Measurements from ENCODE around the gene PAFAH1B1. TPM values are rescaled to one million over a fixed set of nuclear protein-coding genes. Genes with fewer than 3 reads are reported as not detected.

Gene PAFAH1B1
- total and polyA plus RNA-seq, 11 donors, result 32.6 to 154 (median 118) TPM

- 90 to 93% (median 91%) methylated on average over 24 to 41 of the region's 41 CpGs for WGBS, 4 donors
- Histone ChIP-seq H3K36me3 (peaks cover 1 to 82% (median 77%) of the 10 kb centered on the region in 9 donors), H3K27ac (no peak overlapping the region), H3K4me1 (peaks cover 0 to 26% (median 9%) of the 10 kb centered on the region in 12 donors), H3K27me3 (no peaks in the 10 kb centered on the region), H3K4me3 (no peak overlapping the region), H3K9me3 (no peaks in the 10 kb centered on the region)
- TF ChIP-seq CTCF (IDR thresholded peaks at IDR 0.05), result no peak
- DNase-seq (peak in 2 of 5 donors; percentile 24 to 63), ATAC-seq (no peak)
- intact Hi-C loops (cut with DNase I), result loop anchor here in 1 of 10 donors (10.0 kb wide), 1 partner anchor 307 kb away; no protein-coding TSS in a partner anchor
These were observed 107.9 kb downstream of the PAFAH1B1 start for GRCh38 chr17:2701161-2701995.

GRCh38 chr17:2701996-2702741 is 108.7 kb downstream of the PAFAH1B1 start:
- H3K4me3 ChIP-seq, result no peak overlapping the region
- no peaks in the 10 kb centered on the region for H3K9me3 ChIP-seq
- WGBS, 4 donors, result 86 to 90% (median 87%) methylated on average over 22 of the region's 22 CpGs
- H3K27me3 ChIP-seq, result no peaks in the 10 kb centered on the region
- no peak for TF ChIP-seq CTCF (IDR thresholded peaks at IDR 0.05)
- no peak for TF ChIP-seq POLR2A (IDR thresholded peaks at IDR 0.05)
- no peak for ATAC-seq
- peak in 3 of 5 donors; percentile 17 to 24 (median 18) for DNase-seq
- H3K27ac ChIP-seq, result no peak overlapping the region
- intact Hi-C loops (cut with DNase I), result loop anchor here in 1 of 10 donors (10.0 kb wide), 1 partner anchor 307 kb away; no protein-coding TSS in a partner anchor
- H3K4me1 ChIP-seq, result peaks cover 0 to 32% (median 10%) of the 10 kb centered on the region in 12 donors
- H3K36me3 ChIP-seq, result peaks cover 0 to 74% (median 70%) of the 10 kb centered on the region in 9 donors

GRCh38 chr17:2703181-2703580 is 109.7 kb downstream of the PAFAH1B1 start:
- WGBS, 4 donors, result 90 to 94% (median 91%) methylated on average over 11 to 20 of the region's 20 CpGs
- Histone ChIP-seq H3K36me3 (peaks cover 0 to 64% (median 59%) of the 10 kb centered on the region in 9 donors), H3K9me3 (no peaks in the 10 kb centered on the region), H3K27me3 (no peaks in the 10 kb centered on the region), H3K4me3 (no peak overlapping the region), H3K4me1 (peaks cover 2 to 42% (median 13%) of the 10 kb centered on the region in 12 donors), H3K27ac (no peak overlapping the region)
- ATAC-seq (no peak), DNase-seq (peak in 3 of 5 donors; percentile 4 to 49 (median 31))
- intact Hi-C loops (cut with DNase I), result loop anchor here in 1 of 10 donors (10.0 kb wide), 1 partner anchor 308 kb away; no protein-coding TSS in a partner anchor
- TF ChIP-seq CTCF (IDR thresholded peaks at IDR 0.05) (no peak), POLR2A (IDR thresholded peaks at IDR 0.05) (no peak)

All from heart left ventricle (tissue), 16 donors.